Gastroesophageal sphincter (tissue), 3 donors: ENCODE data around the gene SCARB2.

ENCODE experiments used
- CTCF ChIP-seq, 4 experiments: fragments of 200-600 bp in 2 of 4; fragments of 450-650 bp in 2 of 4; sonication (generic) in 1 of 4; IDR thresholded peaks; one replicate each; pipeline ENCODE4 v1.5.1; 2017 to 2019; ENCODE audit warnings: antibody characterized with exemption in 4 of 4, mild to moderate bottlenecking in 2 of 4, moderate library complexity in 2 of 4
- POLR2A ChIP-seq, 2 donors: fragments of 450-650 bp; IDR thresholded peaks; one replicate each; pipeline ENCODE4 v1.6.1; 2017; ENCODE audit warnings: antibody characterized with exemption in 2 of 2, mild to moderate bottlenecking in 2 of 2, moderate library complexity in 1 of 2
- POLR2AphosphoS5 ChIP-seq: sonication (generic); formaldehyde crosslinking; IDR thresholded peaks from one replicate; pipeline ENCODE4 v1.6.1; 2017; ENCODE audit warnings: antibody characterized with exemption

- no peak for TF ChIP-seq CTCF (IDR thresholded peaks at IDR 0.05)
- no peak for TF ChIP-seq POLR2A (IDR thresholded peaks at IDR 0.05)
- TF ChIP-seq POLR2AphosphoS5: no peak
Measured at GRCh38 chr4:76155979-76156378, 57.6 kb downstream of the SCARB2 start.
